HL-60 (cell line): ENCODE results near the gene SCMH1.

Experiments used
- DNase-seq, 2 experiments: peaks; one replicate each; pipeline ENCODE4 v3.0.0-alpha.2; 2010 to 2020; ENCODE audit warnings: low read depth in 1 of 2, low spot score in 1 of 2
- H3K27ac ChIP-seq: fragments of 250-450 bp; sonication (Bioruptor Pico); replicated peaks from 2 replicates; pipeline ENCODE4 v1.5.1; 2020; ENCODE audit warnings: mild to moderate bottlenecking, moderate library complexity
- H3K27me3 ChIP-seq: fragments of 250-450 bp; sonication (Bioruptor Pico); 2 replicates; pipeline ENCODE4 v1.5.1; 2021; ENCODE audit warnings: mild to moderate bottlenecking, moderate library complexity; ENCODE audit not compliant: insufficient read depth, poor library complexity, severe bottlenecking
- H3K4me3 ChIP-seq: replicated peaks from 2 replicates; pipeline ENCODE4 v1.5.1; 2011; ENCODE audit warnings: mild to moderate bottlenecking, control low read depth, low read length; ENCODE audit not compliant: insufficient read depth
- CTCF ChIP-seq: IDR thresholded peaks from one replicate; pipeline ENCODE4 v1.5.1; 2011; ENCODE audit warnings: low read length, control low read depth, inconsistent platforms; ENCODE audit not compliant: insufficient read depth
- GABPA ChIP-seq: IDR thresholded peaks from 2 replicates; pipeline ENCODE4 v1.6.1; 2012; ENCODE audit warnings: low read depth
- POLR2AphosphoS5 ChIP-seq: IDR thresholded peaks from 2 replicates; pipeline ENCODE4 v1.6.1; 2012; ENCODE audit warnings: low read depth
- REST ChIP-seq: IDR thresholded peaks from 2 replicates; pipeline ENCODE4 v1.6.1; 2012; ENCODE audit warnings: low read depth; ENCODE audit not compliant: insufficient replicate concordance
- SPI1 ChIP-seq: IDR thresholded peaks from 2 replicates; pipeline ENCODE4 v1.6.1; 2012; ENCODE audit warnings: low read depth, mild to moderate bottlenecking, borderline replicate concordance

The SCMH1 gene

GRCh38 chr1:41021526-41022308 is 220.4 kb downstream of the SCMH1 start, which contains the start of gene SLFNL1:
TSS of gene SLFNL1 (minus strand) at chr1:41021725. CDS start at chr1:41020660, 1,065 bp downstream.
- DNase-seq, result no peak
- no peak within 1 kb of the TSS for H3K4me3 ChIP-seq
- no peak within 1 kb of the TSS for H3K27ac ChIP-seq
- H3K27me3 ChIP-seq, result no peaks in the 10 kb centered on the region
- no peak for TF ChIP-seq REST
- peak; percentile 15; the same call in 1 of the 2 replicates for TF ChIP-seq POLR2AphosphoS5

- H3K27ac ChIP-seq, result no peak overlapping the region
- no peak overlapping the region for H3K4me3 ChIP-seq
- DNase-seq, result no peak
- no peaks in the 10 kb centered on the region for H3K27me3 ChIP-seq
- no peak for TF ChIP-seq REST
- no peak for TF ChIP-seq CTCF
- TF ChIP-seq SPI1, result no peak
These were observed 221.5 kb downstream of the SCMH1 start for GRCh38 chr1:41020654-41021053.

GRCh38 chr1:41020109-41020576 is 222.0 kb downstream of the SCMH1 start:
- no peak for DNase-seq
- no peak overlapping the region for H3K4me3 ChIP-seq
- 0 out of 2 replicates have a peak, but pooled peaks have one; percentile 39 for TF ChIP-seq POLR2AphosphoS5
- TF ChIP-seq GABPA, result no peak
- no peaks in the 10 kb centered on the region for H3K27me3 ChIP-seq
- no peak overlapping the region for H3K27ac ChIP-seq

- Histone ChIP-seq H3K4me3 (no peak overlapping the region), H3K27ac (no peak overlapping the region), H3K27me3 (no peaks in the 10 kb centered on the region)
- no peak for TF ChIP-seq CTCF
- TF ChIP-seq REST, result no peak
- no peak for TF ChIP-seq SPI1
- no peak for TF ChIP-seq GABPA
- no peak for TF ChIP-seq POLR2AphosphoS5
- no peak for DNase-seq
These were observed 222.8 kb downstream of the SCMH1 start for GRCh38 chr1:41019353-41019745.
